Measurements from ENCODE around the gene HMGCL.
"Not testable (repeated sequence)": the region's sequence is repeated elsewhere in the genome, so short reads cannot be mapped to it uniquely, and the experiment has no call there.

The HMGCL gene

DNA sequence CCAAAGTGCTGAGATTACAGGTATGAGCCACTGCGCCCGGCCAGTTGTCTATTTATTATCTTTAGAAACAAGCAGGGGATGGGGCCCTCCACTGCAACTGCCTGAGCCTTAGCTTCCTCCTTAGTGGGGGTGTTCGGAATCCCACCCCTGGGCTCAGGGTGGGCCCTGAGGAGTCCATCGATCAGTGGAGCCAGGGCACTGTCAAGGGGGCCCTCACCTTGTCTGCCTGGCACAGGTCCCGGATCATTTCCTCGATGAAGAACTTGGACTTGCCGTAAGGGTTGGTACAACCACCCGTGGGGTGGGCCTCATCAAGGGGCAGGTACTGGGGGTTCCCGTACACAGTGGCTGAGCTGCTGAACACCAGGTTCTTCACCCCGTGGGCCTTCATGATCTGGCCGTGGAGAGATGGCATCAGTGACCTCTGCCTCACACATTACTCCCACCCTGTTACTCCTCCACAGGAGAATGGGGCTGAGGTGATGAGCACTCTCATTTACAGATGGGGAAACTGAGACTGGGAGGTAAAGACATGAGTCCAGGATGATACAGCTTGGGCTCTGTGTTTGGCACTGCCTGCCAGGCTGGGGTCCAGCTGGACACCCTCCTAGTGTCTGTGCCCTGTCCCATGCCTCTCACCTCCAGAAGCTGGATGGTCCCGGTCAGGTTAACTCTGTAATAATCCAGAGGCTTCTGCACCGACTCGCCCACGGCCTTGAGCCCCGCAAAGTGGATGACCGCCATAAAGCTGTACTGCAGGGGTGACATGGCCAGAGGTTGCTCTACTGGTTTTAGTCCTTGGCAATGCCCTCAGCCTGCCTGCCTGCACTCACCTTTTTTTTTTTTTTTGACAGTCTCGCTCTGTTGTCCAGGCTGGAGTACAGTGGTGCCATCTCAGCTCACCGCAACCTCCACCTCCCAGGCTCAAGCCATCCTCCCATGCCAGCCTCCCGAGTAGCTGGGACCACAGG, 27.5 kb downstream of the HMGCL start:
- FAIRE-seq = no peak

- no peak for FAIRE-seq
Observed at GRCh38 chr1:23796466-23797271, 28.6 kb downstream of the HMGCL start.

DNA sequence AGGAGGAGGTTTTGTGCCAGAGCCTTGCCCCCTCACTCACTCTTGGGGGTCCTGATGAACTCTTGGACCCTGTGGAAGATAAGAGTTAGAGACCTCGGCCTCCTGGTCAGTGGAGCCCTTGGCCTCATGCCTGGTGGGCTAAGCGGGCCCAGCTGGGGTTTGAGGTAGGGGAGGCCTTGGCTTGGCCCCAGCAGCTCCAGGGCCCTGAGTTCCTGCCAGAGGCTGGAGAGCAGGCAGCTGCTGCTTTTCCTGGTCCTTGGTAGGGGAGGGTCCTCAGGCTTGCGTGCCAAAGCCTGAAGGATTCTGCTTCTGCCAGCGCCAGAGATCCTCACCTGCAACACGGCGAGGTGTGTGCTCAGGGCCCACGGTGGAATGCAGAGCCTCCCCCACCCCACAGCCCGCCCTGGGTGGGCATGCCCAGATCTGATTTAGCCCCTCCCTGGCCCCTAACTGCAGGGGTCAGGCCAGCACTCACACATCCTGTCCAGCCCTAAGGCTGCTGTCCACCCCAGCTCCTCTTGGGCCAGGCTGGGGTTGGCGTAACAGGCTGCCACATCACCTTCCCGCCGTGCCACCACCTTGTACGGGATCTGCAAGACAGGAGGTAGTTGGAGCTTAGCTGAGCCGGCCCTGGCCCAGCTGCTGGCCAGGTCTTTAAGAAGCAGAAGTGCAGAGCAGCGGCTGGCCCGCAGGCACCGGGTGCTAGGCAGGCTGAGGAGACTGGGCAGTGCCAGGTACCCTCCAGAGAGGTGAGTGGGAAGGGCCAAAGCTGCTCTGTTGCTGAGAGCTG, 29.4 kb downstream of the HMGCL start:
- FAIRE-seq = no peak

GRCh38 chr1:23794732-23795182, 30.5 kb downstream of the HMGCL start:
- not testable (repeated sequence) for FAIRE-seq

- FAIRE-seq = no peak
Observed at GRCh38 chr1:23793861-23794731, 31.1 kb downstream of the HMGCL start.

DNA sequence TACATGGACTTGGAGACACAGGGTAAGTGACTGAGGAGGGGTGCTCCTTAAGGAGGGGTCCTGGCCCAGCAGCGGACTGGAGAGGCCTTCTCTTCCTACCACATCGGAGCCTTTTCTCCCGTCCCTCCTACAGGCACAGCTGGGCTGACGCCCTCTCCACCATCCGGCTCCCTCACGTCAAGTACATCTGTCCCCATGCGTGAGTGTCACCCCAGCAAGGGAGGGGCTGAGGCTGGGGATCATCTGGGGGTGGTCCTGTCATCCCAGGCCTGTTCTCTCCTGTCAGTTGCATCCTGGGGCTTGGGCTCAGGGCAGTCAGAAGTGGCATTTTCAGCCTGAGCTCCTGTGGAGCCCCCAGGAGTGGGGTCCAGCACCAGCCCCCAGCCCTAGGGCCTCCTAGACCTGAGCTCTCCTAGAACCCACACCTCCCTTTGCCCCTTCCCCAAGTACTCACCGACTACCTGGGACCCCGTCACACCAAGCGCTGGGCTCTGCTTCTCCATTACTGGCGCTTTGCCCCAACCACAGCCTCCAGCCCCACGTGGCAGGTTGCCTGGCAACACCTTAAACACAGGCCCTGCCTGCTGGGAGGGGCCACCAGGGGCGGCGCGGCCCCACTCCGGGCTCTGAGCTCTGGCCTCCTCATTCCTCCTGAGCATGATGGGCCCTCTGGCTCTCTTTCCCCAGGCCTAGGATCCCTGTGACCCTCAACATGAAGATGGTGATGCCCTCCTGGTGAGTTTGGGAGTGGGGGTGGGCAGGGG, 32.0 kb downstream of the HMGCL start:
- FAIRE-seq = no peak

- no peak for FAIRE-seq
Observed at GRCh38 chr1:23792151-23792945, 32.9 kb downstream of the HMGCL start.

GRCh38 chr1:23791516-23792047, 33.6 kb downstream of the HMGCL start:
- FAIRE-seq = no peak

- FAIRE-seq = no peak
Observed at GRCh38 chr1:23790696-23791515, 34.3 kb downstream of the HMGCL start, which contains the start of gene LYPLA2. Gene LYPLA2 (plus strand): TSS chr1:23791145. CDS start chr1:23792683, 1,538 bp downstream.

GRCh38 chr1:23788695-23789094, 36.5 kb downstream of the HMGCL start:
- FAIRE-seq = no peak

DNA sequence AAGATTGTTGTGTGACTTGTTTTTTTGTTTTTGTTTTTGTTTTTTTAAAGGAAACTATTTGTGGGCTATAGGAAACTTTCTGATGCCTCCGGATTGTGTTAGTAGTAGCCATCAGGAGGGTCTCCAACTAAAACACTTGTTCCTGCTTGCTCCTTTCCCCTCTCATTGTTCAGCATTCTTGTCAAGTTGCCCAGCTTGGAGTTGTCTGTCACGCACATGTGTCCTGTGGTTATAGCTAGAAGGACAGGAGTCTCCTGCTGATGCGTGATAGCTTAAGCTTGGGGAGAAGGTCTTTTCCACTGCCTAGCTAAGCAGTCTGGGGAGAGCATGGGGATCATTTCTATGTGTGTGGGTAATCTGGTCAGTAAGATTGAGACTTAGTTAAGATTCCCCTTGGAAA, 37.5 kb downstream of the HMGCL start:
- FAIRE-seq = no peak

DNA sequence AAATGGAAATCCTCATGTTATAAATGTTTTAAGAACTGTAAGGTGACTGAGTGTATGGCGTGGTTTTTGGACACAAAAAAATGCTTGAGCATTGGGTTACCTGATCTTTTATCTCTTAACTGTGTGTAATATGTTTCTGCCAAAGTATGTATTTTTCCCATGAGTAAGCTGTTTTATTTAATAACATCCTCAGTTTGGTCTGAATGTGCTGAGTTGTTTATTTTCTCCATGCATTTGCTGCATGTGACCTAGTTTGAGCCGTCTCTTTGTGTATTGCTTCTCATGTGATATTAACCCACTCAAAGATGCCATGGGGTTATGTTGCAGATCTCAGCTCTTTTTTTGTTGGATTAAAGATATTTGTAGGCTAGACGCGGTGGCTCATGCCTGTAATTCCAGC, 40.4 kb downstream of the HMGCL start:
- no peak for FAIRE-seq

DNA sequence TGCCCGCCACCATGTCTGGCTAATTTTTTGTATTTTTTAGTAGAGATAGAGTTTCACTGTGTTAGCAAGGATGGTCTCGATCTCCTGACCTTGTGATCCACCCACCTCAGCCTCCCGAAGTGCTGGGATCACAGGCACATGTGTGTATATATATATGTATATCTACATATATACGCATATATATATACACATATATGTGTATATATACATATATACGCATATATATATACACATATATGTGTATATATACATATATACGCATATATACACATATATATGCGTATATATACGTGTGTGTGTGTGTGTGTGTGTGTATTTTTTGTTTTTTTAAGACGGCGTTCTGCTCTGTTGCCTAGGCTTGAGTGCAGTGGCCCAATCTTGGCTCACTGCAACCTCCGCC, 42.1 kb downstream of the HMGCL start:
- not testable (repeated sequence) for FAIRE-seq

GRCh38 chr1:23779826-23780371, 45.3 kb downstream of the HMGCL start:
- no peak for FAIRE-seq

DNA sequence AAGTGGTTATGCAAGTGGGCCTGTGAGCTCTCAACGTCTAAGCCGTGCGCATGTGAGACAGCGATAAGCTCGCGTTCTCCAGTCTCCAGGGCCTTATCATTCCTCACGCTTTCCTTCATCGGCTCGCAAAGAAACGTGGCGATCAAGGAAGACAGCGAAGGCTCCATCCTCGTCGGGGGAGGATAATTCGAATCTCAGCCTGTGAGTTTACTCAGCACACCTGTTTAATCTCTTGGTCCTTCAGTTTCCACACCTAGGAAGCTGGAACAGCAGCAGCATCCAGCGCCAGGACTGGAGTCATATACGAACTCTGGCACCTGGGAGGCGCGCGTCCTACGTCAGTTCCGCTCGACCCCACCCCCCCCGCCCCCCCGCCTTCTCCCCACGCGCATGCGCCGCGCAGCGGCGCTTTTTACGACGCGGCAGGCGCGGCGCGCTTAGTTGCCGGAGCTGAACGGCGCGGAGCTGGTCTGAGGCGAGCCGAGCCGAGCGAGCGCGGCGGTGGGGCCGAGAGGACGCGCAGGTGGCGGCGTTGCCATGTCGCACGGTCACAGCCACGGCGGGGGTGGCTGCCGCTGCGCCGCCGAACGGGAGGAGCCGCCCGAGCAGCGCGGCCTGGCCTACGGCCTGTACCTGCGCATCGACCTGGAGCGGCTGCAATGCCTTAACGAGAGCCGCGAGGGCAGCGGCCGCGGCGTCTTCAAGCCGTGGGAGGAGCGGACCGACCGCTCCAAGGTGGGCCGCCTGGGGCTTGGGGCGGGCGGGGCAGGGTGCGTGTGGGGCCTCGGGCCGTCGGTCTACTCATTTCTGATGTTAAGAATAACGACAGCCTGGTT, 47.0 kb downstream of the HMGCL start, which contains the start of gene PITHD1:
Gene PITHD1, plus strand, starts transcription at position 440 of the 836 bp plus-strand sequence. Its CDS starts 98 bp downstream, at position 538.
- no peak for FAIRE-seq

DNA sequence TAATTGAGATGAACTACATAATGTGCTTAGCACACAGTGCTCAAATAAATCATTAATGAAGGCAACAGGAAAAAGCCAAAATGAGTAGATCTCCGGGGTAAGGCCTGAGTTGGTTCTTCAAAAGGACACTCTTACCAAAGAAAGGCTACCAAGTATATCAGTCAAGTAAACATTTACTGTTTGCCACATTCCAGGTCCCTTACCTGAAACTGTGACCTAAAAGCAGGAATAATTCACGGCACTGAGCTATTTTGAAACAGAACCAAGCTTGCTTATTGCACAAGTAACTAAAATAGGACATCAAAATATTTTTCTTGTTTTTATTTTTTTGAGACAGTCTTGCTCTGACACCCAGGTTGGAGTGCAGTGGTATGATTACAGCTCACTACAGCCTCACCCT, 49.0 kb downstream of the HMGCL start:
- no peak for FAIRE-seq

DNA sequence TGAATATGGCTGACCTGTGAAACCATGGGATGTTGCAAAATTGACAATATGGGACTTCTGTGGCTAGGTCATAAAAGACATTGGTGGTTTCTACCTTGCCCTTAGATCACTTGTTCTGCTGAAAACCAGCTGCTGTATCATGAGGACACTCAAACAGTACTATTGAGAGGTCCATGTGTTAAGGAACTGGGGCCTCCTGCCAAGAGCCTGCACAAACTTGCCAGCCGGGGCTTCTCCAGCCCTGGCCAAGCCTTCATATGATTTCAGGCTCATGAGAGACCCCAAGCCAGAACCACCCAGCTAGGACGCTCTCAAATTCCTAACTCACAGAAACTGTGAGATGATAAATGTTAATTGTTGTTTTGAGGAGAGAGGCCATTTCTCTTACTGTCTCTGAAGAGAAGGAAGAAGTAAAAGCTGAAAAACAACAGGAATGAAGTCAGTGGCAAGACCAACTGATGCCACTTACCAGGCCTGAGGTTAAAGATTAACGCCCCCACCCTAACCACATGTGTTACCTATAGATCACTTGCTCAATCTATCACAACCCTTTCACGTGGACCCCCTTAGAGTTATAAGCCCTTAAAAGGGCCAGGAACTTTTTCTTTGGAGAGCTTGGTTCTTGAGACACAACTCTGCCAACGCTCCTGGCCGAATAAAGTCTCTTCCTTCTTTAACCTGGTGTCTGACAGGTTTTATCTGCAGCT, 50.9 kb downstream of the HMGCL start:
- FAIRE-seq = no peak

Measured in colon (tissue), 2 donors.